Astrocyte of the spinal cord (primary cell): ENCODE measurements around the gene PATJ.

Experiments used
- DNase-seq: peaks from one replicate; pipeline ENCODE4 v3.0.0; 2011; ENCODE audit warnings: low read depth, low spot score
- H3K4me3 ChIP-seq: 2 replicates; pipeline ENCODE4 v1.5.1; 2011; ENCODE audit warnings: low read depth, mild to moderate bottlenecking, low read length, moderate library complexity
- CTCF ChIP-seq: IDR thresholded peaks from 2 replicates; pipeline ENCODE4 v1.5.1; 2012; ENCODE audit warnings: low read depth, mild to moderate bottlenecking, low read length, inconsistent platforms
- in situ Hi-C: cut with HindIII; loops from 2 replicates; pipeline ENCODE4 v1.10.0; 2017; ENCODE audit warnings: low sequenced_read_pairs

PATJ gene

GRCh38 chr1:62100442-62100841, 358.2 kb downstream of the PATJ start:
- in situ Hi-C loops: no loop called here
- TF ChIP-seq CTCF: no peak
- no peak overlapping the region for H3K4me3 ChIP-seq
- DNase-seq: no peak

- in situ Hi-C loops: no loop called here
- H3K4me3 ChIP-seq: no peak overlapping the region
- DNase-seq: no peak
- TF ChIP-seq CTCF: no peak
These were observed 361.6 kb downstream of the PATJ start for GRCh38 chr1:62103846-62104245.

- H3K4me3 ChIP-seq: no peak overlapping the region
- in situ Hi-C loops: no loop called here
- TF ChIP-seq CTCF: no peak
- DNase-seq: no peak
These were observed 365.6 kb downstream of the PATJ start for GRCh38 chr1:62107923-62108322.

- no peak for DNase-seq
- TF ChIP-seq CTCF: no peak
- H3K4me3 ChIP-seq: no peak overlapping the region
- in situ Hi-C loops: no loop called here
These were observed 366.8 kb downstream of the PATJ start for GRCh38 chr1:62109124-62109523.

GRCh38 chr1:62110198-62110817, 368.0 kb downstream of the PATJ start:
- no peak for DNase-seq
- TF ChIP-seq CTCF: no peak
- in situ Hi-C loops: no loop called here
- no peak overlapping the region for H3K4me3 ChIP-seq

- no peak for TF ChIP-seq CTCF
- no peak for DNase-seq
- in situ Hi-C loops: no loop called here
These were observed 368.8 kb downstream of the PATJ start for GRCh38 chr1:62111084-62111483.

GRCh38 chr1:62113507-62113906, 371.2 kb downstream of the PATJ start:
- TF ChIP-seq CTCF: no peak
- in situ Hi-C loops: no loop called here
- H3K4me3 ChIP-seq: no peak overlapping the region
- no peak for DNase-seq

More at GRCh38 chr1:62111084-62111483, 368.8 kb downstream of the PATJ start:
- H3K4me3 ChIP-seq: no peak overlapping the region
